Islet precursor cell (in vitro differentiated cells): Measurements from ENCODE around the gene CELF2.

Experiments
- DNase-seq: peaks from one replicate; pipeline ENCODE4 v3.0.0-alpha.2; 2018

The CELF2 gene

GRCh38 chr10:11063856-11064255 is 46.2 kb downstream of the CELF2 start:
- DNase-seq: no peak

GRCh38 chr10:11064832-11065231 is 47.2 kb downstream of the CELF2 start:
- no peak for DNase-seq

- no peak for DNase-seq
Observed at GRCh38 chr10:11065567-11065966, 47.9 kb downstream of the CELF2 start.

- no peak for DNase-seq
Observed at GRCh38 chr10:11066520-11066919, 48.8 kb downstream of the CELF2 start.

- DNase-seq: no peak
Observed at GRCh38 chr10:11068861-11069633, 51.4 kb downstream of the CELF2 start.

- no peak for DNase-seq
Observed at GRCh38 chr10:11073410-11073809, 55.7 kb downstream of the CELF2 start.

- no peak for DNase-seq
Observed at GRCh38 chr10:11074536-11075267, 57.0 kb downstream of the CELF2 start.

- no peak for DNase-seq
Observed at GRCh38 chr10:11076221-11076620, 58.5 kb downstream of the CELF2 start.

GRCh38 chr10:11080564-11080984 is 62.9 kb downstream of the CELF2 start:
- DNase-seq: no peak

- no peak for DNase-seq
Observed at GRCh38 chr10:11081408-11081807, 63.7 kb downstream of the CELF2 start.

GRCh38 chr10:11082526-11082925 is 64.9 kb downstream of the CELF2 start:
- no peak for DNase-seq

- no peak for DNase-seq
Observed at GRCh38 chr10:11083051-11083450, 65.4 kb downstream of the CELF2 start.

- DNase-seq: no peak
Observed at GRCh38 chr10:11085545-11085944, 67.9 kb downstream of the CELF2 start.

- DNase-seq: no peak
Observed at GRCh38 chr10:11086177-11086840, 68.6 kb downstream of the CELF2 start.

GRCh38 chr10:11087372-11087771 is 69.7 kb downstream of the CELF2 start:
- no peak for DNase-seq

GRCh38 chr10:11088709-11089108 is 71.0 kb downstream of the CELF2 start:
- DNase-seq: no peak

- DNase-seq: no peak
Observed at GRCh38 chr10:11089272-11089671, 71.6 kb downstream of the CELF2 start.

GRCh38 chr10:11091517-11092102 is 73.9 kb downstream of the CELF2 start:
- DNase-seq: no peak

- no peak for DNase-seq
Observed at GRCh38 chr10:11093771-11094736, 76.4 kb downstream of the CELF2 start.

GRCh38 chr10:11095374-11095801 is 77.7 kb downstream of the CELF2 start:
- DNase-seq: no peak

GRCh38 chr10:11096422-11096821 is 78.8 kb downstream of the CELF2 start:
- DNase-seq: no peak

GRCh38 chr10:11097686-11098085 is 80.0 kb downstream of the CELF2 start:
- DNase-seq: no peak
